H7 (cell line): ENCODE results near the gene BARHL2. TPM values are rescaled to one million over a fixed set of nuclear protein-coding genes. Genes with fewer than 3 reads are reported as not detected.

Source experiments
- DNase-seq: peaks from one replicate; pipeline ENCODE4 v3.0.0; 2012
- H3K27me3 ChIP-seq: 2 replicates; pipeline ENCODE4 v1.6.0; 2011; ENCODE audit warnings: mild to moderate bottlenecking, low read length; ENCODE audit not compliant: control insufficient read depth, insufficient read depth
- H3K36me3 ChIP-seq: replicated peaks from 2 replicates; pipeline ENCODE4 v1.5.1; 2011; ENCODE audit warnings: low read length; ENCODE audit not compliant: control insufficient read depth, insufficient read depth
- H3K4me3 ChIP-seq: 2 replicates; pipeline ENCODE4 v1.5.1; 2011; ENCODE audit warnings: low read depth, mild to moderate bottlenecking, control low read depth, low read length, moderate library complexity; ENCODE audit not compliant: insufficient read depth
- total RNA-seq: library from RNA; depleted of rRNA; stranded (reverse); fragments of >200 nt; shearing (Covaris generic); gene quantifications from 2 replicates; pipeline ENCODE4 v1.2.3, GENCODE V29; 2014; rRNA removed

Gene BARHL2
- not detected in 2 replicates for total RNA-seq

GRCh38 chr1:90716552-90717355 is at the start of gene BARHL2:
Gene BARHL2, minus strand, starts transcription at chr1:90717302. Its CDS starts 107 bp downstream, at chr1:90717195.
- H3K4me3 ChIP-seq: peak within 1 kb of the TSS; percentile 47
- peak; percentile 76 for DNase-seq
- no peaks in the 10 kb centered on the region for H3K36me3 ChIP-seq
- H3K27me3 ChIP-seq: peaks cover 98% of the 10 kb centered on the region

- Histone ChIP-seq H3K4me3 (no peak overlapping the region), H3K36me3 (no peaks in the 10 kb centered on the region), H3K27me3 (no peaks in the 10 kb centered on the region)
- DNase-seq: no peak
These were observed 46.8 kb upstream of the BARHL2 start for GRCh38 chr1:90763930-90764329.

- no peak for DNase-seq
- no peak overlapping the region for H3K4me3 ChIP-seq
- no peaks in the 10 kb centered on the region for H3K27me3 ChIP-seq
- no peaks in the 10 kb centered on the region for H3K36me3 ChIP-seq
These were observed 46.4 kb upstream of the BARHL2 start for GRCh38 chr1:90763506-90763905.

GRCh38 chr1:90761781-90762589 is 44.9 kb upstream of the BARHL2 start:
- H3K4me3 ChIP-seq: no peak overlapping the region
- no peaks in the 10 kb centered on the region for H3K36me3 ChIP-seq
- no peaks in the 10 kb centered on the region for H3K27me3 ChIP-seq
- DNase-seq: no peak

GRCh38 chr1:90761156-90761555 is 44.1 kb upstream of the BARHL2 start:
- no peak for DNase-seq
- Histone ChIP-seq H3K36me3 (no peaks in the 10 kb centered on the region), H3K4me3 (no peak overlapping the region), H3K27me3 (no peaks in the 10 kb centered on the region)

GRCh38 chr1:90753556-90753955 is 36.5 kb upstream of the BARHL2 start:
- Histone ChIP-seq H3K4me3 (no peak overlapping the region), H3K27me3 (no peaks in the 10 kb centered on the region), H3K36me3 (no peaks in the 10 kb centered on the region)
- DNase-seq: no peak

GRCh38 chr1:90748668-90749067 is 31.6 kb upstream of the BARHL2 start:
- Histone ChIP-seq H3K27me3 (no peaks in the 10 kb centered on the region), H3K36me3 (no peaks in the 10 kb centered on the region), H3K4me3 (no peak overlapping the region)
- DNase-seq: no peak

GRCh38 chr1:90746857-90747256 is 29.8 kb upstream of the BARHL2 start:
- DNase-seq: no peak
- no peak overlapping the region for H3K4me3 ChIP-seq
- no peaks in the 10 kb centered on the region for H3K27me3 ChIP-seq
- H3K36me3 ChIP-seq: no peaks in the 10 kb centered on the region

GRCh38 chr1:90745972-90746371 is 28.9 kb upstream of the BARHL2 start:
- no peak for DNase-seq

GRCh38 chr1:90732136-90732535 is 15.0 kb upstream of the BARHL2 start:
- DNase-seq: no peak
- Histone ChIP-seq H3K4me3 (no peak overlapping the region), H3K27me3 (peaks cover 66% of the 10 kb centered on the region), H3K36me3 (no peaks in the 10 kb centered on the region)

More at GRCh38 chr1:90745972-90746371, 28.9 kb upstream of the BARHL2 start:
- no peak overlapping the region for H3K4me3 ChIP-seq
- H3K36me3 ChIP-seq: no peaks in the 10 kb centered on the region
- H3K27me3 ChIP-seq: no peaks in the 10 kb centered on the region; the same call in 1 of the 2 replicates

GRCh38 chr1:90731382-90732050 is 14.4 kb upstream of the BARHL2 start:
- DNase-seq: no peak
- no peak overlapping the region for H3K4me3 ChIP-seq
- peaks cover 72% of the 10 kb centered on the region for H3K27me3 ChIP-seq
- no peaks in the 10 kb centered on the region for H3K36me3 ChIP-seq

- DNase-seq: peak; percentile 72
- H3K4me3 ChIP-seq: peak overlapping the region; percentile 6
- H3K36me3 ChIP-seq: no peaks in the 10 kb centered on the region
- H3K27me3 ChIP-seq: peaks cover 83% of the 10 kb centered on the region
These were observed 13.3 kb upstream of the BARHL2 start for GRCh38 chr1:90730243-90731022.

GRCh38 chr1:90729504-90730242 is 12.6 kb upstream of the BARHL2 start:
- peak; percentile 94 for DNase-seq
- Histone ChIP-seq H3K4me3 (peak overlapping the region; percentile 6; the same call in 1 of the 2 replicates), H3K27me3 (peaks cover 90% of the 10 kb centered on the region), H3K36me3 (no peaks in the 10 kb centered on the region)
